Measurements from ENCODE around the gene NPIPB8. TPM values are rescaled to one million over a fixed set of nuclear protein-coding genes. Genes with fewer than 3 reads are reported as not detected.

The NPIPB8 gene
- total and polyA plus RNA-seq, 2 experiments from 2014 or later, result 0.14 TPM; not detected in 1

GRCh38 chr16:28591355-28591754 is 46.5 kb upstream of the NPIPB8 start (continued):
- TF ChIP-seq ETS1 (IDR thresholded peaks at IDR 0.05), result no peak
- no peak for TF ChIP-seq CTCF (conservative IDR thresholded peaks at IDR 0.05; ENCODE audit: low read depth in 2 of 2)
- no peak for TF ChIP-seq ZNF331 (CRISPR knock-in tag; IDR thresholded peaks at IDR 0.05; ENCODE audit: low read depth)
- TF ChIP-seq CREB1 (CRISPR knock-in tag; IDR thresholded peaks at IDR 0.05; ENCODE audit: low read depth), result no peak
- no peak for TF ChIP-seq JUNB (IDR thresholded peaks at IDR 0.05; ENCODE audit: unreplicated experiment)
- TF ChIP-seq REST (IDR thresholded peaks at IDR 0.05; ENCODE audit: unreplicated experiment), result no peak

GRCh38 chr16:28592511-28592910 is 45.4 kb upstream of the NPIPB8 start:
- H3K4me1 Mint-ChIP-seq, result peaks cover 15% of the 10 kb centered on the region
- Histone ChIP-seq H3K27me3 (ENCODE audit: insufficient read depth) (no peaks in the 10 kb centered on the region), H3F3A (replicated peaks; ENCODE audit: low read depth) (no peaks in the 10 kb centered on the region), H4K20me1 (replicated peaks; ENCODE audit: insufficient read depth) (no peaks in the 10 kb centered on the region), H3K4me2 (no peak overlapping the region), H2AFZ (no peak overlapping the region), H3K9me2 (ENCODE audit: insufficient read depth) (no peaks in the 10 kb centered on the region; the same call in 1 of the 2 replicates), H3K27ac (ENCODE audit: low read depth) (no peak overlapping the region), H3K4me1 (ENCODE audit: insufficient read depth) (peaks cover 4% of the 10 kb centered on the region; the same call in 1 of the 2 replicates), H3K79me2 (replicated peaks; ENCODE audit: insufficient read depth) (no peaks in the 10 kb centered on the region), H3K4me3 (no peak overlapping the region), H3K36me3 (ENCODE audit: insufficient read depth) (no peaks in the 10 kb centered on the region)
- peaks cover 8% of the 10 kb centered on the region; the same call in 1 of the 3 replicates for H3K36me3 Mint-ChIP-seq (ENCODE audit: low read depth)
- H3K27me3 Mint-ChIP-seq (ENCODE audit: insufficient read depth, low read depth, poor library complexity), result peaks cover 14% of the 10 kb centered on the region
- no peak overlapping the region for H3K27ac Mint-ChIP-seq
- H3K4me3 Mint-ChIP-seq, result no peak overlapping the region
- no peaks in the 10 kb centered on the region for H3K9me3 Mint-ChIP-seq
- no peak for ATAC-seq
- DNase-seq (ENCODE audit: low spot score), result no peak
- TF ChIP-seq STAT1 (IDR thresholded peaks at IDR 0.05; ENCODE audit: unreplicated experiment) (no peak), NANOG (IDR thresholded peaks at IDR 0.05; ENCODE audit: borderline replicate concordance) (no peak), JUNB (IDR thresholded peaks at IDR 0.05; ENCODE audit: unreplicated experiment) (no peak), EZH2phosphoT487 (IDR thresholded peaks at IDR 0.05; ENCODE audit: unreplicated experiment) (no peak), EZH2 (IDR thresholded peaks at IDR 0.05; ENCODE audit: low read depth, unreplicated experiment) (no peak), ZNF331 (CRISPR knock-in tag; IDR thresholded peaks at IDR 0.05; ENCODE audit: low read depth) (no peak), CTCF (conservative IDR thresholded peaks at IDR 0.05; ENCODE audit: low read depth in 2 of 2) (no peak), ZNF114 (CRISPR knock-in tag; IDR thresholded peaks at IDR 0.05) (no peak), REST (IDR thresholded peaks at IDR 0.05; ENCODE audit: unreplicated experiment) (no peak)
